Stimulated activated CD4-positive, alpha-beta T cell treated with anti-CD3 and anti-CD28 coated beads, TNF-alpha, amount 100 ng/mL, for 4 hours (primary cell): ENCODE measurements around the gene DLEC1.
"Not testable (repeated sequence)": the region's sequence is repeated elsewhere in the genome, so short reads cannot be mapped to it uniquely, and the experiment has no call there.

ENCODE experiments used
- DNase-seq, 3 experiments: peaks; one replicate each; pipeline ENCODE4 v3.0.0-alpha.2; 2020; ENCODE audit warnings: low read depth in 3 of 3

Gene DLEC1

DNA sequence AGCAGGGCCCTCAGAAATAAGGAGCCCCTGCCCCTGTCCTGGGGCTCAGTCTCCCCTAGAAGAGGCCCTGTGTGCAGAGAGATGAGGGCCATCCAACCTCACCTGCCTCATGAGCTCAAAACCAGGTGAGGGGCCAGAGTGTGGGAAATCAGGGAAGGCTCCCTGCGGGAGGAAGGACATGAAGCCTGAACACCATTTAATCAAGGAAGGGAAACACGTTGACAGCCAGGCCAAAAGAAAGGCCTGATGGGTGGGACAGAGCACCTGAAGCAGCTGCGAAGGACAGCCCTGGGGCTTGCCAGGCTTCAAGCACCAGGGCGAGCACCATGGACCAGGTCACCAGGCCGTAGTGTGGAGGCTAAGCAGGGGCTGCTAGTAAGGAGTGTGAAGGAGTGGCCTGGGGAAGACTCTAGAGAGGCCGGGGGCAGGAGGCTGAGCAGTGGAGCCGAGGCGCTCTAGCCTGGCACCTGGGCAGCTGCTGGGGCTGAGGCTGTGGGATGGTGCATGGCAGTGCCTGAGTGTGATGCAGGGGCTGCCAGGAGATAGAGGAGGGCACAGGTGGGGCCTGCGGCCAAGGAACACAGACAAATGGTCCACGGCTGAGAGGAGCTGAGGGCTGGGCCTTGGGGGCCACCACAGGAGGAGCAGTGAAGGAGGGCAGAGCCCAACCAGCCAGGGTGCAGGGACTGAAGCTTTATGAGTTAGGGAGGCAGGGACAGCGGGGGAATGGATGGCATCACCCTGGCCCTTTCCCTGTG, 81.9 kb downstream of the DLEC1 start:
- no peak for DNase-seq

DNA sequence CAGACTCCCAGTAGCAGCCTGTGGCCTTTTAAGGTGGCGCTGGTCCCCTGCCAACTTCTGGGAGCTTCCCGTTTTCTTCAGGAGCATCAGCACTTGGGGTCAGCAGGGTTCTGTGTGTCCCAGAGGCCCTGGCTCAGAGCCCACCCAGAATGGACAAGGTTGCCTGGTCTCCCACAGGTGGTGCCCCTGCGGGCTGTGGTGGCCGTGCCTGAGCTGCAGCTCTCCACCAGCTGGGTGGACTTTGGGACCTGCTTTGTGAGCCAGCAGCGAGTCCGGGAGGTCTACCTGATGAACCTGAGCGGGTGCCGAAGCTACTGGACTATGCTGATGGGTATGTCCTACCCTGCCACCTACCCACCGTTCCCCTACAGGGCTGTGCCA, 82.4 kb downstream of the DLEC1 start:
- DNase-seq: no peak

GRCh38 chr3:38121832-38122461, 82.9 kb downstream of the DLEC1 start:
- no peak for DNase-seq

GRCh38 chr3:38122712-38123290, 83.8 kb downstream of the DLEC1 start:
- no peak for DNase-seq

- DNase-seq: no peak
Measured at GRCh38 chr3:38124324-38125122, 85.5 kb downstream of the DLEC1 start.

DNA sequence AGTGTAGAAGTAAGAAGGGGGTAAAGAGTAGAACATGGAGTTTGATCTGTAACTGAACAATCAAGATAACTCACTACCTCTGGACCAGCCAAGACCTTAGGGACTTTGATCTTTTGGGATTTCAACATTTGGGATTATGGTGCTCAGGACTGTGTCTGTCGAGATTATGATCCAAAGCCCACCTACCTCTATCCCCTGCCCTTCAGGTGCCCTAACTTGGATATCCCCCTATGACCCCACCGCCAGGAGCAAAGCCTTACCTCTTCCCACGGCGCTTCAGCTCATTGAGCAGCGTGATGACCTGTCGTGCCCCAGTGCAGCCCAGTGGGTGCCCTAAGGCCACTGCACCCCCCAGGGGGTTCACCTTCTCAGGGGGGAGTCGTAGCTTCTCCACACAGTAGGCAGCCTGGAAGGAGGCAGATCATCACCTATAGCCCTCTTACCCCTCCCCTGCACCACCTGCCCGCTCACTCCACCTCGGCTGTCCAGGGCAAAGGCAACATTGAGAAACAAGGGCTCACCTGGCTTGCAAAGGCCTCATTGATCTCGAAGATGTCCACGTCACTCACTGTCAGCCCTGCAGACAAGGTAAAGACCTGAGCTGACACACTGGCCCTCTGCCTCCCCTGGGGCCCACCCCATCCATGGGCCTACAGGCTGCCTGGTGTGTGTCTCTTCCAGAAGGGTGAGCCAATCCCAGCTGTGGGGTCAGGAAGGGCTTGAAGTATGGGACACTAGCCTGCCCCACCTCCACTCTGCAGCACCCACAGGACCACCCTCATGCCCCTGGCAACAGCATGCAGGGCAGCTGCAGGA, 86.5 kb downstream of the DLEC1 start:
- DNase-seq: no peak

DNA sequence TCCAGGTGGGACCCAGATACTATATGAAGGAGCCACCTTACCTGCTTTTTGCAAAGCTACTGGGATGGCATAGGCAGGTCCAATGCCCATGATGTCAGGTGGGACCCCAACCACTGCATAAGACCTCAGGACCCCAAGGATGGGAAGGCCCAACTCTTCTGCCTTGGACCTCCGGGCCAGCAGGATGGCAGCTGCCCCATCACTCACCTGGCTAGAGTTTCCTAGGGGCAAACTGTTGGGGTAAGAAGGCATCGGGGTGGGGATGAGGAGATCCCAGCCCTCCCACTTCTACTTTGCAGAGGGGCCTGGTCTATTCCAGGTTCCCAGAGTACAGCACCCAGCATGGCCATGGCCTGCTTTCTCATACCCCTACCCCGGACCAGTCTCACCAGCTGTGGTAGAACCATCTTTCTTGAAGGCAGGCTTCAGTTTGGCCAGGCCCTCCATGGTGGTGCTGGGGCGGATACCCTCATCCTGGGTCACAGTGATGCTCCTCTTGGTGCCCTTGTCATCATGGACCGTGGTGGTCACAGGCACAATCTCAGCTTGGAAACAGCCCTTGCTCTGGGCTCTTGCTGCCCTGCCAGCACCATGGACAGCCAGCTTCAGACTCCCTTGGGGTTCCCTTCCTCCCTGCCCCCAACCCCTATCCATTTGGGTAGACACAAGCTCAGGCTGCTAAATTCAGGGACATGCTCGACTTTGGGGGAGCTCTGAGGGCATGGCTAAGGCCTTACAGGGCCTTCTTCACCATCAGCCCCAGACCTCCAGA, 87.3 kb downstream of the DLEC1 start:
- DNase-seq: no peak

GRCh38 chr3:38127611-38128302, 88.7 kb downstream of the DLEC1 start:
- DNase-seq: no peak

DNA sequence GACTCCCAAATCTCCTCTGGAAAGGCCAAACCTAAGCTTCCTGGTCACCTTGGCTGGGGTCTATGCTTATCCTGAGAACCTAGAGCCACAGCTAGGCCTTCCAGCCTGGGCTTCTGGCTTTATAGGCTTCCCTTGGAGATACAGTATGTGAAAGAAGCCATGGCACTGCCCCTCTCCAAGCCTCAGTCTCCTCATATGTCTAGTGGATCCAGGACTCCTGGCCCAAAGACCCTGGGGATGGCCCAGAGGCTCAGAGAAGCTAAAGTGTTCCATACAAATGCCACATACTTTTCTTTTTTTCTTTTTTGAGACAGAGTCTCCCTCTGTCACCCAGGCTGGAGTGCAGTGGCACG, 89.3 kb downstream of the DLEC1 start:
- no peak for DNase-seq

DNA sequence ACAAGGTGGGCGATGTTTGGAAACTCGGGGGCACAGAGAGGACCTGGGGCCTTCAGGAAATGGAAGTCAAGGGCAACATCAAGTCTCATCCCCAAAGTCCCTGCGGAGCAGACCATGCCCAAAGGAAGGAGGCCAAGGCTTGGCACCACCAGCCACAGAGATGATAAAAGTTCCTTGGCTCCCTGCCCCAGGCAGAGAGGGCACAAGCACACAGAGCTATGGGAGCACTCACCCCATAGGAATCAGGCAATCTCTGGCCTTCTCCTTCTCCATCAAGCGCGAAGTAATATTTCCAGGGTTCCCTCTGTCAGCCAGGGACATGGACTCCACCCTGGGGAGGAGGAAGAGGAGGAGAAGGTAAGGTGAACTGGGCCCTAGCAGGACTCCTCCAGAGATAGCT, 90.0 kb downstream of the DLEC1 start:
- DNase-seq: no peak

DNA sequence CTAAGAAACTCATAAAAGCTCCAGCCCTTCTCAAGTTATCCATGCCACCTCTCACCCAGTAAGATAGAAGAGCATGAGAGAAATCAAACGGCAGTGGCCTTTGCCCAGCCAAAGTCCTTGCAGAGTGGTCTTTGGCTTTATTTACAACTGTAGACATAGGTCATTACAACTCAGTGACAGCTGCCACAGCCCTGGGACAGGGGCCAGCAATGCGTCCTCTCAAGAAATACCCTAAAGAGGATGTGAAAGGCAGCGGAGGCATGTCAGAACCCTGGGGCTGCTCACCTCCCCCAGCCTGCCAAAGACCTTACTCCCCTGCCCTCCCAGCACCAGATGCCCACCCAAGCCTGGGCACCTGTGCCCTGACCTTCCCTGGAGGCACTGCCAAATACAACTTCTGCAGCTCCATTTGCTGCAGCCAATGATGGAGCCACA, 91.6 kb downstream of the DLEC1 start:
- no peak for DNase-seq

- no peak for DNase-seq
Measured at GRCh38 chr3:38131621-38132369, 92.8 kb downstream of the DLEC1 start.

GRCh38 chr3:38133209-38133556, 94.2 kb downstream of the DLEC1 start:
- DNase-seq: no peak

DNA sequence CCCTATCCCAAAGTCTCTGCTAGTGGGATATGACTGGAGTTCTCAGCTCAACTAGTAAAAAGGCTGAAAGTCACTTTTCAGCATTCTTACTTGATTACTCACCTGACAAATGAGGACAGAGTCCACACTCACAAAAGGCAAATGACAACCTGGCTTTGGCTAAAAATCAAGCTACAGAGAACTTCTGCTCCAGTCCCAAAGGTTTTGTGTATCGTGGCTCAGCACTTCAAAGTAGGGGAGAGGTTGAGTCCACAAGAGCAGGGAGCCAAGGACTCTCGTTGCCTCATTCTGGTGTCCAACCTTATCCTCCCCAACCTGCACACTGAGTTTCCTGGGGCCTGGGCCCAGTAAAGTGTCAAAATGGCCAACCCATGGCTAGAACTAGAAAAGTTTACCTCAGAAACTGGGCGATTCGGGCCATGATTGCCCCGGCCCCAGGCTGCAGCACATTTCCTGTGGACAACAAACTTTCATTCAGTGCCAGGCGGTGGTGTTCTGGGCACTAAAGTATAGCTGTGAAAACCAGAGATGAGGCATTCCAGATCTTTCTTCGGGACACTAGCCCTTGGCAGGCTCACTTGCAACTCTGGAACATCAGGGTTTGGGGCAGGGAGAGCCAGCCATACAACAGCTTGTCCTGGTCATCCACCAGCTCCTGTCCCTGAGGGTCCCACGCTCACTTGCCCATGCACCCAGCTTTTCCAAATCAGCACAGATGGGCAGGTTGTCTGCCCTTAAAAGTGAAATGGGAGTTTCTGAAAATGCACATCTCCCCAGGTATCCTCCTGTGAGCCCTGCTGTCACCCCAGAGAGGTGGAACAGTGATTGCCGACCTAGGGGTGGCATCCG, 94.8 kb downstream of the DLEC1 start:
- no peak for DNase-seq

- not testable (repeated sequence) for DNase-seq
Measured at GRCh38 chr3:38134517-38135143, 95.6 kb downstream of the DLEC1 start.

DNA sequence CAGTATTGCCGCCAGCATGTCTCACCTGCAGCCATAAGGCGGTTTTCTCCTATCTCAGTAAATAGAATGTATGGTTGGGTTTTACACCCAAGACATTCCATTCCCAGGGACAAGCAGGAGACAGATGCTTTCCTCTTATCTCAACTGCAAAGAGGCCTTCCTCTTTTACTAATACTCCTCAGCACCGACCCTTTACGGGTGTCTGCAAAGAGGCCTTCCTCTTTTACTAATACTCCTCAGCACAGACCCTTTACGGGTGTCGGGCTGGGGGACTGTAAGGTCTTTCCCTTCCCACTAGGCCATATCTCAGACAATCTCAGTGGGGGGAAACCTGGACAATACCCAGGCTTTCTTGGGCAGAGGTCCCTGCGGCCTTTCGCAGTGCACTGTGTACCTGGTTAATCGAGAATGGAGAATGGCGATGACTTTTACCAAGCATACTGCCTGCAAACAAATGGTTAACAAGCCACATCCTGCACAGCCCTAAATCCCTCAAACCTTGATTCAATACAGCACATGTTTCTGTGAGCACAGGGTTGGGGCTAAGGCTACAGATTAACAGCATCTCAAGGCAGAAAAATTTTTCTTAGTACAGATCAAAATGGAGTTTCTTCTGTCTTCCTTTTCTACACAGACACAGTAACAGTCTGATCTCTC, 96.7 kb downstream of the DLEC1 start:
- not testable (repeated sequence) for DNase-seq

DNA sequence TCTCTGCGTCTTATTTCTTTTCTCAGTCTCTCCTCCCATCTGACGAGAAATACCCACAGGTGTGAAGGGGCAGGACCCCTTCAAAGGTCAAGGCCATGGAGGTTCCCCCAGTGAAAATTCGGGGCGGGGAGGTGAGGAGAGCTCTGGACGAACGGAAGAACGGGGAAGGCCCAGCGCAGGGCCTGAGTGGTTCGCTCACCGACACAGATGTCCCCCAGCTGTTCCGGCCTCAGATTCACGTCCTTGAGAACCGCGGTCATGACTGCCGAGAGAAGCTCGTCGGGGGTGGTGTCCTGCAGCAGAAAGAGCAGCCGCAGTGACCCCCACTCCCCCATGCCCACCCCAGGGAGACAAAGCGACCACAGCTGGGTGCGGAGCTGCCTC, 97.4 kb downstream of the DLEC1 start:
- DNase-seq: no peak
